HL-60 (cell line): ENCODE results near the gene RELL1.

ENCODE experiments used
- DNase-seq, 2 experiments: peaks; one replicate each; pipeline ENCODE4 v3.0.0-alpha.2; 2010 to 2020; ENCODE audit warnings: low read depth in 1 of 2, low spot score in 1 of 2
- H3K27ac ChIP-seq: fragments of 250-450 bp; sonication (Bioruptor Pico); replicated peaks from 2 replicates; pipeline ENCODE4 v1.5.1; 2020; ENCODE audit warnings: mild to moderate bottlenecking, moderate library complexity
- H3K27me3 ChIP-seq: fragments of 250-450 bp; sonication (Bioruptor Pico); 2 replicates; pipeline ENCODE4 v1.5.1; 2021; ENCODE audit warnings: mild to moderate bottlenecking, moderate library complexity; ENCODE audit not compliant: insufficient read depth, poor library complexity, severe bottlenecking
- H3K4me3 ChIP-seq: replicated peaks from 2 replicates; pipeline ENCODE4 v1.5.1; 2011; ENCODE audit warnings: mild to moderate bottlenecking, control low read depth, low read length; ENCODE audit not compliant: insufficient read depth
- CTCF ChIP-seq: IDR thresholded peaks from one replicate; pipeline ENCODE4 v1.5.1; 2011; ENCODE audit warnings: low read length, control low read depth, inconsistent platforms; ENCODE audit not compliant: insufficient read depth
- GABPA ChIP-seq: IDR thresholded peaks from 2 replicates; pipeline ENCODE4 v1.6.1; 2012; ENCODE audit warnings: low read depth
- POLR2AphosphoS5 ChIP-seq: IDR thresholded peaks from 2 replicates; pipeline ENCODE4 v1.6.1; 2012; ENCODE audit warnings: low read depth

The RELL1 gene

GRCh38 chr4:37561196-37561802 lies 124.9 kb downstream of the RELL1 start:
- H3K4me3 ChIP-seq: no peak overlapping the region
- H3K27ac ChIP-seq: no peak overlapping the region
- TF ChIP-seq POLR2AphosphoS5: no peak
- no peak for TF ChIP-seq CTCF
- no peak for TF ChIP-seq GABPA
- no peak for DNase-seq
- no peaks in the 10 kb centered on the region for H3K27me3 ChIP-seq
